Activated naive CD4-positive, alpha-beta T cell treated with anti-CD3 and anti-CD28 coated beads, Interleukin-2, amount 10 ng/mL, durations not matched to agents 7 days and 5 days (primary cell): ENCODE measurements around the gene PRR5.
A peak's percentile ranks its signal among the peaks of the same experiment; 100 is the strongest.
"Not testable (repeated sequence)": the region's sequence is repeated elsewhere in the genome, so short reads cannot be mapped to it uniquely, and the experiment has no call there.

Source experiments
- CTCF ChIA-PET: fragments of 350-600 bp; sonication (Branson Sonifier 250); formaldehyde crosslinking; loops from one replicate; lab custom pipeline; 2021; ENCODE audit warnings: antibody characterized with exemption; lab: Charles Lee
- DNase-seq: peaks from one replicate; pipeline ENCODE4 v3.0.0-alpha.2; 2020
- H3K27ac Mint-ChIP-seq: one replicate; pipeline ENCODE4 v1.8.0; 2021; ENCODE audit warnings: mild to moderate bottlenecking, moderate library complexity, mixed read lengths
- H3K27me3 Mint-ChIP-seq: one replicate; pipeline ENCODE4 v1.8.0; 2021; ENCODE audit warnings: mild to moderate bottlenecking, mixed read lengths
- H3K36me3 Mint-ChIP-seq: one replicate; pipeline ENCODE4 v1.8.0; 2021; ENCODE audit warnings: mixed read lengths
- H3K4me1 Mint-ChIP-seq: one replicate; pipeline ENCODE4 v1.8.0; 2021; ENCODE audit warnings: mixed read lengths
- H3K4me3 Mint-ChIP-seq: one replicate; pipeline ENCODE4 v1.8.0; 2021; ENCODE audit warnings: mild to moderate bottlenecking, moderate library complexity, mixed read lengths
- H3K9me3 Mint-ChIP-seq: one replicate; pipeline ENCODE4 v1.8.0; 2021; ENCODE audit warnings: mixed read lengths

The PRR5 gene

DNA sequence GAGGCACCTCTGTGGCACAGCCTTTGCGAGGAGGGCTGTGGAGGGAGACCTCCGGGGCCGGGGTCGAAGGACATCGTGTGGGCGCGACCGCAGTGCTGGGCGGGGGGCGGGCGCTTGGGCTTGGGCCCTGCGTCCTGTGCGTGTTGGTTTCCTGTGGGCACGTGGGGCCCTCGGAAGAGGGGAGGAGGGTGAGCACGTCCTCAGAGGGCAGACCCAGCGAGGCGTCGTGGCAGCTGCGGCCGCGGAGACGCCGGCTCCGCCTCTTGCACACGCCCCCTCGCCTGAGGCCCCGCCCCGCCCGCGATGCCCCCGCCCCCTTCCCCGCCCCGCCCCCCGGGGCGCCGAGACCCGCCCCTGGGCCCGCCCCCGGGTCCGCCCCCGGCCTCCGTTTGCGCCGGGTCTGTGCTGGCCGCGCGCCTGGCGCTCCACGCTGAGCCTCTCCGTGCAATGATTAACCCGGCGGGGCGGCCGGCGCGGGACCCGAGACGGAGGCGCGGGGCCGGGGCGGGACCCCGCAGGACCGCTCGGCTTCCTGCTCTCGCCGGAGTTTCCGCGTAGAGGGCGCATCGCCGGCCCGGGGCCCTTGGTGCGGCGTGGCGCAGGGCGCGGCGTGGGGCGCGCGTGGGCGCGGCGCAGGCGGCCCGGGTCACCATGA, at the start of gene PRR5:
TSS of gene PRR5 (plus strand) at position 381 of the 655 bp plus-strand sequence. CDS start at position 652, 271 bp downstream.
- peaks cover 21% of the 10 kb centered on the region for H3K4me1 Mint-ChIP-seq
- CTCF ChIA-PET = no interaction called here

DNA sequence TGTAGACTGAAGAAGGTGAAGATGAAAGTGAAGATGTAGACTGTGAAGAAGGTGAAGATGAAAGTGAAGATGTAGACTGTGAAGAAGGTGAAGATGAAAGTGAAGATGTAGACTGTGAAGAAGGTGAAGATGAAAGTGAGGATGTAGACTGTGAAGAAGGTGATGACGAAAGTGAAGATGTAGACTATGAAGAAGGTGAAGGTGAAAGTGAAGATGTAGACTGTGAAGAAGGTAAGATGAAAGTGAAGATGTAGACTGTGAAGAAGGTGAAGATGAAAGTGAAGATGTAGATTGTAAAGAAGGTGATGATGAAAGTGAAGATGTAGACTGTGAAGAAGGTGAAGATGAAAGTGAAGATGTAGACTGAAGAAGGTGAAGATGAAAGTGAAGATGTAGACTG, 49.1 kb upstream of the PRR5 start:
- H3K27me3 Mint-ChIP-seq = peaks cover 22% of the 10 kb centered on the region

More for the DNA sequence above, at the start of gene PRR5:
- no peaks in the 10 kb centered on the region for H3K9me3 Mint-ChIP-seq
- peak; percentile 91 for DNase-seq
- peak within 1 kb of the TSS; percentile 81 for H3K27ac Mint-ChIP-seq
- H3K4me3 Mint-ChIP-seq = peak within 1 kb of the TSS; percentile 70
- peaks cover 3% of the 10 kb centered on the region for H3K36me3 Mint-ChIP-seq
- peaks cover 42% of the 10 kb centered on the region for H3K27me3 Mint-ChIP-seq

GRCh38 chr22:44658311-44658953, 43.6 kb upstream of the PRR5 start:
- peaks cover 1% of the 10 kb centered on the region for H3K9me3 Mint-ChIP-seq
- no peak overlapping the region for H3K4me3 Mint-ChIP-seq
- peaks cover 2% of the 10 kb centered on the region for H3K36me3 Mint-ChIP-seq
- H3K27ac Mint-ChIP-seq = no peak overlapping the region
- peaks cover 14% of the 10 kb centered on the region for H3K4me1 Mint-ChIP-seq
- H3K27me3 Mint-ChIP-seq = peaks cover 41% of the 10 kb centered on the region
- CTCF ChIA-PET = no interaction called here
- DNase-seq = no peak

More for the DNA sequence above, 49.1 kb upstream of the PRR5 start:
- H3K4me1 Mint-ChIP-seq, DNase-seq, H3K9me3 Mint-ChIP-seq, CTCF ChIA-PET, H3K36me3 Mint-ChIP-seq, H3K27ac Mint-ChIP-seq, H3K4me3 Mint-ChIP-seq: not testable (repeated sequence)

DNA sequence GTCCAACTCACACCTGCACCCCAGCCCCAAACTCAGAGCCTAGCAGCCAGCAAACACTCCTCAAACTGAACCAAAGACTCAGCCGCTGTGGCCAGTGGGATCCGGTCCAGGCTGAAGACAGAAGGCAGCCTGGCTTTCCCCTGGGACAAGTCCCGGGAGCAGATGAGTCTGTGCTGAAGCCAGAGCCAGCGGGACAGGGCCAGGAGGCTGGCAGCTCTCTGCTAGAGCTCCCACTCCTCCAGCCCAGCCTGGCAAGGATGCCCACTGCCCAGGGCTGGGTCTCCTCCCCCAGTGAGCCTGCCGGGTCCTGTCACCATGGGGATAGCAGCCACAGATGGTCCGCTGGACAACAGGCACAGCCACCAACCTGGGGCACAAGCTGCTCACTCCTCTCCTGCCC, 42.9 kb upstream of the PRR5 start:
- Mint-ChIP-seq H3K9me3 (peaks cover 2% of the 10 kb centered on the region), H3K27ac (no peak overlapping the region), H3K4me1 (peaks cover 21% of the 10 kb centered on the region), H3K27me3 (peaks cover 41% of the 10 kb centered on the region), H3K4me3 (no peak overlapping the region), H3K36me3 (peaks cover 2% of the 10 kb centered on the region)
- CTCF ChIA-PET = no interaction called here
- no peak for DNase-seq

- peaks cover 41% of the 10 kb centered on the region for H3K27me3 Mint-ChIP-seq
- no peak overlapping the region for H3K27ac Mint-ChIP-seq
- H3K9me3 Mint-ChIP-seq = peaks cover 2% of the 10 kb centered on the region
- H3K4me3 Mint-ChIP-seq = no peak overlapping the region
- CTCF ChIA-PET = interaction anchor here (1.0 kb wide), 1 partner anchor 24 kb away, joined by 5 read pairs; no protein-coding TSS in a partner anchor
- peaks cover 32% of the 10 kb centered on the region for H3K4me1 Mint-ChIP-seq
- H3K36me3 Mint-ChIP-seq = peaks cover 2% of the 10 kb centered on the region
- DNase-seq = no peak
Observed at GRCh38 chr22:44660051-44660830, 41.8 kb upstream of the PRR5 start.

DNA sequence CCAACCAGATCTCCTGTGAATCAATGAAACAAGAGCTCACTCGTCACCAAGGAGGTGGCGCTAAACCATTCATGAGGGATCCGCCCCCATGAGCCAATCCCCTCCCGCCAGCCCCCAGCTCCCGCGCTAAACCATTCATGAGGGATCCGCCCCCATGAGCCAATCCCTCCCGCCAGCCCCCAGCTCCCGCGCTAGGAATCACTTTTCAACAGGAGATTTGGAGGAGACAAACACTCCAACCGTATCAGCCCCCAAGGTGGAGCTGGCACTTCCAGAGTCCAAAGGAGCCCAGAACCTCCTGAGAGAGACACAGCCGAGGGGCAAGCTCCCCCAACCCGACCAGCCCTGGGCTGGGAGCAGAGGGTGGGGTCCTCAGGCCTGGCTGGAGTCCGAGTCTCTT, 40.9 kb upstream of the PRR5 start:
- Mint-ChIP-seq H3K27me3 (peaks cover 37% of the 10 kb centered on the region), H3K36me3 (peaks cover 2% of the 10 kb centered on the region), H3K9me3 (peaks cover 2% of the 10 kb centered on the region), H3K27ac (no peak overlapping the region), H3K4me1 (peaks cover 39% of the 10 kb centered on the region), H3K4me3 (no peak overlapping the region)
- CTCF ChIA-PET = interaction anchor here (1.0 kb wide), 1 partner anchor 24 kb away, joined by 5 read pairs; no protein-coding TSS in a partner anchor
- DNase-seq = no peak

- Mint-ChIP-seq H3K4me1 (peaks cover 47% of the 10 kb centered on the region), H3K4me3 (no peak overlapping the region), H3K9me3 (peaks cover 2% of the 10 kb centered on the region), H3K27ac (peak overlapping the region; percentile 39), H3K36me3 (peaks cover 2% of the 10 kb centered on the region), H3K27me3 (peaks cover 37% of the 10 kb centered on the region)
- DNase-seq = no peak
- CTCF ChIA-PET = interaction anchor here (1.1 kb wide), 1 partner anchor 20 kb away, joined by 3 read pairs; no protein-coding TSS in a partner anchor
Observed at GRCh38 chr22:44661659-44662569, 40.1 kb upstream of the PRR5 start.

DNA sequence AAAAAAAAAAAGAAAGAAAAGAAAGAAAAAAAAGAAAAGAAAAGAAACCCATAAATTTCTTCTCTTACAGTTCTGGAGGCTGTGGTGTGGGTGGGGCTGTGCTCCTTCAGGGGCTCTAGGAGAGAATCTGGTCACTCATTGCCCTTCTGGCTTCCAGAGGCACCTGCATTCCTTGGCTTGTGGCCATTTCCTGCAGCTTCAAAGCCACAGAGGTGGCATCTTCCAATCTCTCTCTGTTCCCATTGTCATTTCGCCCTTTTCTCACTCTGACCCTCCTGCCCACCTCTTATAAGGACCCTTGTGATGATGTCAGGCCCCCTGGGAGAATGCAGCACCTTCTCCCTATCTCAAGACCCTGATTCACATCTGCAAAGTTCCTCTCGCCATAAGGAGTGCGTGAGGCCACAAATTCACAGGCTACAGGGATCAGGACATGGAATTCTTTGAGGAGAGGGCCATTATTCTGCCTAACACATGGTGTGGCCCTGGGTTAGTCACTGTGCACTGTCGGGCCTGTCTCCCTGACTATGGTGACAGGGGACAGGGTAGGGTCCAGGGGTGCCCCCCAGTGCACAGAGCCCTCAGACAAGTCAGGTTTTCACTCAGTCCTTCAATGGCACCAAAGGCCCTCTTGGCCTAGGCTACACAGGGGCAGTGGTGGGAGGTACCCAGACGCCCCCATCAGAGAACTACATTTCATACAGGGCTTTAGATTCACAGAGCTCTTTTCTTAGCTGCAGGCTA, 38.6 kb upstream of the PRR5 start:
- CTCF ChIA-PET = interaction anchor here (1.1 to 1.6 kb wide), 4 partner anchors 19 to 37 kb away, joined by 3 to 7 read pairs (median 6); no protein-coding TSS in a partner anchor
- H3K4me1 Mint-ChIP-seq = peaks cover 59% of the 10 kb centered on the region
- no peak for DNase-seq
- H3K9me3 Mint-ChIP-seq = peaks cover 2% of the 10 kb centered on the region
- H3K36me3 Mint-ChIP-seq = peaks cover 2% of the 10 kb centered on the region
- no peak overlapping the region for H3K4me3 Mint-ChIP-seq
- peak overlapping the region; percentile 83 for H3K27ac Mint-ChIP-seq
- peaks cover 29% of the 10 kb centered on the region for H3K27me3 Mint-ChIP-seq

- H3K27ac Mint-ChIP-seq = peak overlapping the region; percentile 83
- peaks cover 22% of the 10 kb centered on the region for H3K27me3 Mint-ChIP-seq
- peak; percentile 75 for DNase-seq
- peaks cover 59% of the 10 kb centered on the region for H3K4me1 Mint-ChIP-seq
- no peak overlapping the region for H3K4me3 Mint-ChIP-seq
- peaks cover 2% of the 10 kb centered on the region for H3K9me3 Mint-ChIP-seq
- peaks cover 2% of the 10 kb centered on the region for H3K36me3 Mint-ChIP-seq
- CTCF ChIA-PET = interaction anchor here (1.3 to 1.6 kb wide), 3 partner anchors 19 to 38 kb away, joined by 5 to 7 read pairs (median 7); no protein-coding TSS in a partner anchor
Observed at GRCh38 chr22:44664149-44664548, 37.9 kb upstream of the PRR5 start.

DNA sequence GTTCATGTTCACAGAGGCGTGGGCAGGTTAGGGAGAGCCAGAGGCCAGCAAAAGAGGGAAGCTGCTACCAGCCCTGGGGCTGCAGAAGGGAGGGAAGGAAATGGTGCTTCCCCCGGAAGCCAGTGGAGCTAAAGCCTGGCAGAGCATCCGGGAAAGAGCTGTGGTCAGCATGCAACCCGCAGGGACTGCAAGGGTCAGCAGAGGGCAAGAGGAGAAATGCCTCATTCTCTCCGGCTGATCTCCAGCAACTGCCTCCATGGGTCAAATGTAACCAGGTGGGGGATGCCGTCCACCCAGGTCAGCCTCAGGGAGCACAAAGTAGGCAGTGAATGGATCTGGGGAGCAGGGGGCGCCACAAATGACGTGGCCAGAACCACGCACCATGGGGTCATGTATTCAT, 36.9 kb upstream of the PRR5 start:
- DNase-seq = no peak
- peaks cover 66% of the 10 kb centered on the region for H3K4me1 Mint-ChIP-seq
- peaks cover 2% of the 10 kb centered on the region for H3K9me3 Mint-ChIP-seq
- H3K27ac Mint-ChIP-seq = peak overlapping the region; percentile 83
- peaks cover 21% of the 10 kb centered on the region for H3K27me3 Mint-ChIP-seq
- peaks cover 2% of the 10 kb centered on the region for H3K36me3 Mint-ChIP-seq
- no peak overlapping the region for H3K4me3 Mint-ChIP-seq
- CTCF ChIA-PET = interaction anchor here (1.6 kb wide), 1 partner anchor 18 kb away, joined by 5 read pairs; no protein-coding TSS in a partner anchor

DNA sequence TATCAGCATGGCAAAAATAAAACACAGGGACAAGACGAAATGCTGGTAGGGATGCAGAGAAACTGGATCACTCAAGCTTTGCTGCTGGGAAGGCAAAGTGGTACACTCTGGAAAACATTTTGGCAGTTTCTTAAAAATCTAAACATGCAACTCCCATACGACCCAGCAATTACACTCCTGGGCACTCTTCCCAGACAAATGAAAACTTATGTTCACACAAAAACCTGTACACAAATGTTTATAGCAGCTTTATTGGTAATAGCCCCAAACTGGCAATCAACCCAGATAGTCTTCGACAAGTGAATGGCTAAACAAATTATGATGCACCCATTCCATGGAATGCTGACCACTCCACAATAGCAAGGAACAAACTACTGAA, 35.8 kb upstream of the PRR5 start:
- Mint-ChIP-seq H3K4me3 (no peak overlapping the region), H3K27me3 (peaks cover 21% of the 10 kb centered on the region), H3K36me3 (peaks cover 4% of the 10 kb centered on the region), H3K27ac (peak overlapping the region; percentile 56), H3K4me1 (peaks cover 76% of the 10 kb centered on the region), H3K9me3 (peaks cover 2% of the 10 kb centered on the region)
- no peak for DNase-seq
- CTCF ChIA-PET = interaction anchor here (1.5 kb wide), 1 partner anchor 19 kb away, joined by 6 read pairs; no protein-coding TSS in a partner anchor

GRCh38 chr22:44667276-44667675, 34.7 kb upstream of the PRR5 start:
- Mint-ChIP-seq H3K27ac (peak overlapping the region; percentile 95), H3K9me3 (peaks cover 2% of the 10 kb centered on the region), H3K4me3 (peak overlapping the region; percentile 70), H3K36me3 (peaks cover 5% of the 10 kb centered on the region), H3K4me1 (peaks cover 77% of the 10 kb centered on the region), H3K27me3 (peaks cover 16% of the 10 kb centered on the region)
- CTCF ChIA-PET = interaction anchor here (1.5 kb wide), 1 partner anchor 18 kb away, joined by 6 read pairs; no protein-coding TSS in a partner anchor
- no peak for DNase-seq

DNA sequence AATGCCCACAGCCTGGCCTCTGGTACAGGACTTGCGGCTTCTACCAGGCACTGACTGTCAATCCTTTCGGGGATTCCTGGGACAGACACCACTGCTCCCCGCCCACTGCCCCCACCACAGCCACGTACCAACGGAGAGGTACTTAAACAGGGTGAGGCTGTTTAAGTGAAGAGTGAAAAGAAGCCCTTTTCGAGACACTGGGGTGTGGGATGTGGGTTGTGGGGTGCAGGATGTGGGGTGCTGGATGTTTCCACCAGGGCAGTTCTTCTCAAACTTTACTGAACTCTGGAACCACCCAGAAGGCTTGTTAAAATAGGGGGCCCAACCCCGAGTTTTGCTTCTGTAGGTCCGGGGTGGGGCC, 34.2 kb upstream of the PRR5 start:
- peak overlapping the region; percentile 95 for H3K27ac Mint-ChIP-seq
- peaks cover 16% of the 10 kb centered on the region for H3K27me3 Mint-ChIP-seq
- H3K4me3 Mint-ChIP-seq = peak overlapping the region; percentile 70
- peak; percentile 91 for DNase-seq
- CTCF ChIA-PET = no interaction called here
- H3K36me3 Mint-ChIP-seq = peaks cover 5% of the 10 kb centered on the region
- peaks cover 2% of the 10 kb centered on the region for H3K9me3 Mint-ChIP-seq
- H3K4me1 Mint-ChIP-seq = peaks cover 75% of the 10 kb centered on the region
